DMS 273 treated with DMSO at 0.1 percent for 48 hours (cell line): Measurements from ENCODE around the gene GPC6.

Source experiments
- DNase-seq: peaks from one replicate; lab custom pipeline; 2025; lab: John Stamatoyannopoulos, UW

The GPC6 gene

DNA sequence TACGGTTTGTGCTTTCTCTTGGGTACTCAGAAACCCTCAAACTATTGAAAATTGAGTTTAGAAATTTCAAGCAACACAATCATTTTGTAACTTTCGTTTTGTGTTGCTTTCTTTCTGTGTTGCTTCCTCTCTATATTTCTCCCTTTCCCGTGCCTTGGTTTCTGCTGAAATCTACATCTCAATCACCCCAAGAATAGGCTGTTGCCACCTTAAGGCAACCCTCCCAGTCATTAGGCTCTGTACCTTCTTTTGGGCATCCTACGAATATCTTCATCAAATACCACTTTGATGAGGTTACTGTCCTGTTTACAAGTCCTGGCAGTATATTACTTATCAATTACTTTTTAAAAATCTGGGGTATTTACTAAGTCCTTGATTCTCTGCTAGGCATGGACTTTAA, 621.6 kb downstream of the GPC6 start:
- no peak for DNase-seq

- no peak for DNase-seq
Observed at GRCh38 chr13:93851236-93851635, 624.6 kb downstream of the GPC6 start.

- no peak for DNase-seq
Observed at GRCh38 chr13:93853912-93854311, 627.3 kb downstream of the GPC6 start.

- no peak for DNase-seq
Observed at GRCh38 chr13:93857126-93857525, 630.5 kb downstream of the GPC6 start.

- no peak for DNase-seq
Observed at GRCh38 chr13:93859716-93860115, 633.1 kb downstream of the GPC6 start.

- no peak for DNase-seq
Observed at GRCh38 chr13:93861818-93862217, 635.2 kb downstream of the GPC6 start.

GRCh38 chr13:93862259-93862658, 635.7 kb downstream of the GPC6 start:
- DNase-seq = no peak

DNA sequence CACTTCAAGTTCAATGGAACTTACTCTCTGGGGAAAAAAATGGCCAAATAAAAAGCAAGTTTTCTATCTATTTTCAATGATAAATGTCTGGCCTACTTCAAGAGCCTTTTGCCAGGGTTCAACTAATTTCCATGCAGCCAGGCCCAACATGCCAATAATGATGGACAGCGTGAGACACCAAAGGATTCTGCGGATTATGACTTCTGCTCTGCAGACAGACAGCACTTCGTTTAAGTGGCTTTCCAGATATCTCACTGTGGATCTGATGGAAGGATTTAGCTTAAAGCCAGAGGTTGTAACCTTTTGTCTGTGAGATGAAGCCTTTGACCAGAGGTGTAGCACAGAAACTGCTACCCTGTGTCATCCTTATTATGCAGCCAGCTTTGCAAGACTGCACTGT, 638.6 kb downstream of the GPC6 start:
- DNase-seq = no peak

DNA sequence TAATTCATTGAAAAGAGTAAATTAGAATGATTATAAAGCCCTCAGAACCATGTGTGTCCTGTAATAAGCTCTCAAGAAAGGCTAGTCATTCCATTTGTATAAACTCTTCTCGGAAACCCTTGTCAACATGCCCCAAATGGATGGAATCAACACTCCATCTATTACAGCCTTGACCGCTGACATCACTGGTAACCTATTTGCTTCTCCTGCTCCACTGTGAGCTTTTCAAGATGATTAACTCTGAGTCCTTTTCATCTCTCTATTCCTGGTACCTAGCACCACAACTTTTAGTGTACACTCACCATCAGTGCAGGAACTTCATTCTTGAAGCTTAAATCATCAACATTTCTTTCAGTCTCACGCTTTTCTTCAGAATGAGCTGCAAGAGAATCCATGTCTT, 640.9 kb downstream of the GPC6 start:
- DNase-seq = no peak

- DNase-seq = no peak
Observed at GRCh38 chr13:93872376-93872775, 645.8 kb downstream of the GPC6 start.

DNA sequence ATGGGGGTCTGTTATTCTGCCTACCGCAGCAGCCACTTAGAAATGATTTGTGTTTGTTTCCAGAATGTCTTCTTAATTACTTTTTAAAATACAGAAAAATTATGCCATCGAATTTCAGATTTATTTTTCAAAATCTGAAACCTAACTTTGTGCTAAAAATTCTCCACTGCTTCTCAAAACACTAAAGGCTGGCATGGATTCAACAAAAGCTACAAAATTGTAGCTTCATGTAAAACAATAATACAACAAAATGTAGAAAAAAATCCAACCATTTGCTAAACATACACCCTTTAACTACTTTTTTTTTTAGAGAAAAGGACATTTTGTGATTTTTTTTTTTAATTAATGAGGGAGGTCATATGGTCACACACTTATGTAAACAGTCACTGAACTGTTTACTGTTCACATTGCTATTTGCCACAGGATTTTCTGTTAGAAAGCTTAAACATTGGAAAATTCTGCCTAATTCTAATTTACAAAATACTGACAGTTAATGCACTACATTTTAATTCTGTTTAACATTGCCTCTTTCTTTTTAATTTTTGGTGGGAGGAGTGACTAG, 646.3 kb downstream of the GPC6 start:
- DNase-seq = no peak

GRCh38 chr13:93875547-93875946, 648.9 kb downstream of the GPC6 start:
- no peak for DNase-seq

- DNase-seq = no peak
Observed at GRCh38 chr13:93876236-93876635, 649.6 kb downstream of the GPC6 start.

DNA sequence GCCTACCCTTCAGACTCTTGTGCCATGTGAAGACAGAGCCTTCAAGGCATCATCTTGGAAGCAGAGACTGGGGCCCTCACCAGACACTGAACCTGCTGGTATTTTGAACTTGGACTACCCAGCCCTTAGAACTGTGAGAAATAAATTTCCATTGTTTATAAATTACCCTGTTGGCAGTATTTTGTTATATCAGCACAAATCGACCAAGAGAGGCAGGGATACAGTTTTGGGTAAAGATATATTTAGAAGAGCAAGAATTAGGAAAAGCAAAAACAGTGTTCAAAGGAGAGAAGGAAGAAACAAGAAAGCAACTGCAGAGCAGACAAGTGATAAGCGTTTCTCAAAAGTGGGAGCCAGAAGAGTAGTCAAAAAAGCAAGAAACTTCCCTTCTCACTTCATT, 652.1 kb downstream of the GPC6 start:
- DNase-seq = no peak

DNA sequence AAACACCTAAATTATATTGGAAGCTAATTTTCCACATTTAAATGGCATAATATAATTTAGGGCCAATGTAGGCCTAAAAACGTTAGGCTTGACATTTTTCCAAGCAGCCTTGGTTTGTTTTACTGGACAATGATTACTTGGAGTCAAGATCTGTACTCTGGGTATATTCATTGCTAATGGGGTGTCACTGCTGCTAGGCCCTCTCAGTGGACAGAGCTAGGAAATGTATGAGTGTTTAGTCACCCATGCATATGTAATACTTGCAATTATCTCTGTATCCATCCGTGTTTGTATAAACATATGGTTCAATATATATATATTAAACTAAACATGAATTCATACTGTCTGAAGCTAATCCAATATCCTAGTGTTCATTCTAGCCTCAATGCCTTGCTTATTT, 654.8 kb downstream of the GPC6 start:
- DNase-seq = no peak

DNA sequence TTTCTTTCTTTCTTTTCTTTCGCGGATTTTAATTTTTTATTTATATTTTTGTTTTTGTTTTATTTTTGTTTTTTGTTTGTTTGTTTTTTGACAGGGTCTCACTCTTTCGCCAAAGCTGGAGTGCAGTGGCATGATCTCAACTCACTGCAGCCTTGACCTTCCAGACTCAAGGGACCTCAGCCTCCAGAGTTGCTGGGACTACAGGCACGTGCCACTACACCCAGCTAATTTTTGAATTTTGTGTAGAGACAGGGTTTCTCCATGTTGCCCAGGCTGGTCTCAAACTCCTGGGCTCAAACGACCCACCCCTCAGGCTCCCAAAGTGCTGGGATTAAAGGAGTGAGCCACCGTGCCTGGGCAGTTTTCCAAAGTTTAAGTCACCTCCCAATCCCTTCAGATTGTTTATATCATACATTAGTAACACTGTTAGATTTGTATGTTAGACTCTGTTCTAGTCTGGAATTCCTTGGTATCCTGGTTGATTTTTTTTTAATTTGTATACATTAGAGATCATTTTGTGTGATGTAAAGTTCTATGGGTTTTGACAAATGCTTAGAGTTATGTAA, 655.6 kb downstream of the GPC6 start:
- no peak for DNase-seq

- DNase-seq = no peak
Observed at GRCh38 chr13:93889430-93889951, 662.9 kb downstream of the GPC6 start.

DNA sequence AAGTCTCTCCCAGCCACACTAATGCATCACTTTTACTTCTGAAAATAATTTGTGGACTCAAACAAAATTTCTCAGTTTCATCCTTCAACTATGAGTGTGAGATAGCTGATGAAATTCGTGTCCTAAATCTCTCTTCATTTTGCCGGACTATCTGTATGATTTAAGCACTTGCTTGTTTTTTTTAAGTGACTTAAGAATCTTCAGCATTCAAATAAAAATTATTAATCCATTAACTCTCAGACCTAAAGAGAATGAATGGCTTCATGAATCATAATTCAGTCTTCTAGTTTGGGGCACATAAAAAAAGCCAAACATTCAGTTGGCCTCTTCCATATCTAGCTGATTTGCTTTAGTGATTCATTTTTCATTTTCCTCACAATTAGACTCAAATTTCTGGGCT, 673.4 kb downstream of the GPC6 start:
- no peak for DNase-seq

GRCh38 chr13:93900731-93901130, 674.1 kb downstream of the GPC6 start:
- no peak for DNase-seq

GRCh38 chr13:93903909-93904308, 677.3 kb downstream of the GPC6 start:
- no peak for DNase-seq

DNA sequence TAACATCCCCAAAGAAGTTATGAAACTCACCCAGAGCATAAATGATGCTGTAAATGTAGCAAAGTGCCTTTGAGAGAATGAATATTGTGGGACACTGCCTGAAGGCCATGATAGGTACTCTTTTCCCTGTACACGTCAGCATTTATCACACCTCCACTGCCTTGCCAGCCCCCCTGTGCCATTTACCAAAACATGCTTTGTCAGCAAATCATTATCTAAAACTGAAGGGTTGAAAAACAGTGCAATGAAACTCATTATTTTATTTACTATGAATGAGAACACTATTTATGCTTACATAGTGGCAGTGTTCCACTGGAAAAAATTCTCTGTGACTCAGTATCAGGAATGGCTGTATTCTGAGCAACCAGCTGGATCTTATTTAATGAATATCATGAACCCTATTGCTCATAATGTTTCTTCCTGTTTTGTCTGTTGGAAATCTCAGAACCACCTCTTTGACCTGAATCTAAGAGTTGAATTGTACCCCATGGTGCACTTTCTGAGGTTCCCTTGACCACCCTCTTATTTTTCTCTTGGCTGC, 688.7 kb downstream of the GPC6 start:
- no peak for DNase-seq

DNA sequence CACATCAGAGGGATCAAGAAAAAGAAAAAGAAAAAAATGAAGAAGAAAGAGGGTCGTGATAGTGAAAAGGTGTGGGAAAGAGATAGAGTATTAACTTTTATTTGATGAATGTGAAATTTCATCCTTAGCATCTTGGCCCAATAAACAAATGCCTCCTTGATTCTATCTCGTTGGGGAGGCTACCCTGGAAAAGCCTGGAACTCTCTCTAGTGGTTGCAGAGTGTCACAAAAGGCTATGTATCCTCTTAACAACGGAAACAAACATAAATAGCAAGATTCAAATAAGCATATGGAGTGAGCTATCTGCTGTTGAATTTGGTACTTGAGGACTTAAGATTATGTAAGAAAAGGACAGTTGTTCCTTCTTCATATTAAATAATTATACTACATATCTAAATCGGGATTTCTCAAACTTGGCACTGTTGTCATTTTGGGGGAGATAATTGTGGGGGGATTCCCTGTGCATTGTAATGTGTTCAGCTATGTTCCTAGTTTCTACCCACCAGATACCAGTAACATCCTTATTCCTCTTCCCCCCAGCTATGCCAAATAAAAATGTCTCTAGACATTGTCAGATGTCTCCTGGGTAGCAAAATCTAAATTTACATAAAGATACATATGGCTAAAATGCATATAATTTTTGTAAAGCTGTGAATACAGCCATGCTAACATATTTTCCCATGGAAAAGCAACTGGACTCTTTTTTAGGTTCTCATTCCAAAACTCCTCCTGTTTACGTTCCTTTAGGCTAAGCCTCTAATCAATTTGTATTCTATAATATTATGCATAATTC, 695.7 kb downstream of the GPC6 start:
- no peak for DNase-seq

DNA sequence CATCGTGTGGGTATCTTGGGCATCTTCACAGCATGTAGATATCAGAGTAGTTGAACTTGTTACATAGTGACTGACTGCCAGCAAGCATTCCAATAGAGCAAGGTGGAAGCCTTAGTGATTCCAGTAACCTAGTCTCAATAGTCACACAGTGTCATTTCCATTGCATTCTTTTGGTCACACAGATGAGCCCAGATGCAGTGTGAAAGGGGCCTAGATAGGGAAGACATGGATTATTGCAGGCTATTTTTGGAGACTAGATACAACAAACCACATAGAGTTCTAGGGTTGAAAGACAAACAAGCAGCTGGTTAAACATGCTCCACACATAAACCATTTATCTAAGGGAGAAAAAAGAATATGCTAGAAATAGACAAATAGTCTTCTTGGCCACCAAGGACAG, 699.4 kb downstream of the GPC6 start:
- no peak for DNase-seq
